ENCODE measurements around the gene MALRD1.

MALRD1 gene

DNA sequence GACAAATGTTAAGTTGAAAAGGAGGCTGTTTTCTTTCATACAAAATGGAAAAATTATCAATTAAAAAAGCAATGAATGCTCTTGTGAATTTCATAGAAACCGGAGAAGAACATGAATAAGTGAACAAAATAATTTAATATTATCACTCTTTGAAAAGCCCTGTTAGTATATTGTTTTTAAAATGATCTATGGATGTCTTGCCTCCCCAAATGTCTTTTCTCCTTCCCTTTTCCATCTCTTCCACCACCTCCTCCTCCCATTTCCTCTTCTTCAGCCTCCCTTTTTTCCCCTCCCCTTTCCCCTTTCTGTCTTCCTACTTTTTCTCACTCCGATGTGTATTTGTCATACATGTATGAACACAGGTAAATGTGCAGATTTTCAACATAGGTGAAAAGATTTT, 234.7 kb downstream of the MALRD1 start:
- Histone ChIP-seq H3K4me1 (ENCODE audit: control insufficient read depth, insufficient read depth, low read length, poor library complexity, severe bottlenecking) (no peaks in the 10 kb centered on the region), H3K9me3 (ENCODE audit: control insufficient read depth, low read length) (no peaks in the 10 kb centered on the region), H3K27ac (ENCODE audit: low read depth, low read length, severe bottlenecking) (no peak overlapping the region), H3K36me3 (ENCODE audit: control insufficient read depth, insufficient read depth, low read length) (no peaks in the 10 kb centered on the region), H3K4me3 (ENCODE audit: extremely low read depth, insufficient read depth, low read length, poor library complexity, severe bottlenecking) (no peak overlapping the region)
- WGBS, 2 experiments (ENCODE audit: insufficient coverage in 2 of 2), result no CpG with 5 or more reads among the region's 2 CpGs

DNA sequence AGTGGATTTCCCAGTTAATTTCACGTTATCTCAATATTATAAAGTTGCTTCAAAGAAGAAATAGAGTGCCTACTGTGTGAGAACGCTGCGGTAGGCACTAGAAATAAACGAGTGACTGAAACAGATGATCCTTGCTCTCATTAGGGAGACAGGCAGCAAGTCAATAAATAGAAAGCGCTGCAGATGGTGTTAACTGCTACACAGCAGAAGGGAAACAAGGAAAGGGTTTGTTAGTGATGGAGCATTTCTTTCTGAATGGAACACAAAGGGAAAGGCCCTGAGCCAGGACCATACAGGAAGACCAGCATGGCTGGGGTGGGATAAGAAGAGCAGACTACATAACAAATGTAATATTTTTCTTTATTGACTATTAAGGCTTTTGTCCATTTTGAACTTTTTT, 235.2 kb downstream of the MALRD1 start:
- Histone ChIP-seq H3K36me3 (ENCODE audit: control insufficient read depth, insufficient read depth, low read length) (no peaks in the 10 kb centered on the region), H3K4me3 (ENCODE audit: extremely low read depth, insufficient read depth, low read length, poor library complexity, severe bottlenecking) (no peak overlapping the region), H3K27ac (ENCODE audit: low read depth, low read length, severe bottlenecking) (no peak overlapping the region), H3K9me3 (ENCODE audit: control insufficient read depth, low read length) (no peaks in the 10 kb centered on the region), H3K4me1 (ENCODE audit: control insufficient read depth, insufficient read depth, low read length, poor library complexity, severe bottlenecking) (no peaks in the 10 kb centered on the region)
- 88 to 99% methylated on average over 4 to 5 of the region's 5 CpGs for WGBS, 2 experiments (ENCODE audit: insufficient coverage in 2 of 2)

DNA sequence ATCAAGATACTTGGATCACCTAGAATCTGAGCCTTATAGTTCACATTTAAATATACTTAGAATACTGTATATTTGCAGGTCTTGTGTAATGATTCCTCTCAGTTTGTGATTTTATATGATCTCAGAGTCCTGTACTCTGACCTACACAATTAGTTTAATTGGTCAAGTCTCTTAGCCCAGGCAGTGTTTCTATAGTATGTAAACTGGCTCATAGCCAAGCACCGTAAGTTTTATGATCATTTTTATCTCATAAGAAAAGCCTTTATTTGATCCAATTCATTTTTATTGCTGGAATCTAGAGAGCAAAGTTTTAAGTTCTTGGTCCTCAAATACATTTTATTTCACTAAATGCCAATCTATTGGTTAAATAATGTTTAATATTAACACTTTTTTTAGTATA, 242.2 kb downstream of the MALRD1 start:
- H3K9me3 ChIP-seq (ENCODE audit: control insufficient read depth, low read length), result no peaks in the 10 kb centered on the region
- no CpG with 5 or more reads among the region's 1 CpG for WGBS, 2 experiments (ENCODE audit: insufficient coverage in 2 of 2)
- no peaks in the 10 kb centered on the region for H3K4me1 ChIP-seq (ENCODE audit: control insufficient read depth, insufficient read depth, low read length, poor library complexity, severe bottlenecking)
- H3K36me3 ChIP-seq (ENCODE audit: control insufficient read depth, insufficient read depth, low read length), result no peaks in the 10 kb centered on the region
- H3K4me3 ChIP-seq (ENCODE audit: extremely low read depth, insufficient read depth, low read length, poor library complexity, severe bottlenecking), result no peak overlapping the region
- H3K27ac ChIP-seq (ENCODE audit: low read depth, low read length, severe bottlenecking), result no peak overlapping the region

DNA sequence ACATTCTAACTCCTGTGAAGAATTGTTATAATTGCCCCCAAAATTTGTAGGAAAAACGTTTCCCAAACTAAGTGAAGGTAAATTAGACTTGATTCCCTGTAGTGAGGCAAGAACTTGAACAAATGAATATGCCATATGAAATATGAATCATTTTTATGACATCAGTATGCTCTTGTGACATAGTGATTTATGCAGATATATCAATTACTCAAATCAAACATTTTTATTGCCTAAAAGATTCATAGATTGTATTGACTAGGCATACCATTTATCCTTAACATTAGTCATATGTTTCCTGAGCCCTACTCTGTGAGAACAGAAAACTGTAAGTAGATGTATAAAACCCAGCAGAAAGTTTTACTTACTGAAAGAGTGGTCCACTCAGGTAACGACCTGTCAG, 245.6 kb downstream of the MALRD1 start:
- Histone ChIP-seq H3K4me1 (ENCODE audit: control insufficient read depth, insufficient read depth, low read length, poor library complexity, severe bottlenecking) (no peaks in the 10 kb centered on the region), H3K27ac (ENCODE audit: low read depth, low read length, severe bottlenecking) (no peak overlapping the region), H3K9me3 (ENCODE audit: control insufficient read depth, low read length) (no peaks in the 10 kb centered on the region), H3K4me3 (ENCODE audit: extremely low read depth, insufficient read depth, low read length, poor library complexity, severe bottlenecking) (no peak overlapping the region), H3K36me3 (ENCODE audit: control insufficient read depth, insufficient read depth, low read length) (no peaks in the 10 kb centered on the region)
- WGBS, 2 experiments (ENCODE audit: insufficient coverage in 2 of 2), result 80% methylated on average over 1 of the region's 2 CpGs; no CpG with 5 or more reads in 1 of the 2 experiments

DNA sequence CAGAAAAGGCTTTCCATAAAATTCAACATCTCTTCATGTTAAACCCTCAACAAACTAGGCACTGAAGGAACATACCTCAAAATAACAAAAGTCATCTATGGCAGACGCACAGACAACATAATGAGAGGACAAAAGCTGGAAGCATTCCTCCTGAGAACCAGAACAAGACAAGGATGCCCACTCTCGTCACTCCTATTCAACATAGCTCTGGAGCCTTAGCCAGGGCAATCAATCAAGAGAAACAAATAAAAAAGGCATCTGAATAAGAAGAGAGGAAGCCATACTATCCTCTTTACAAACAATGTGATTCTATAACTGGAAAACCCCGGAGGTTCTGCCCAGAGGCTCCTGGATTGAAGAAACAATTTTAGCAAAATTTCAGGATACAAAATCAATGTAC, 251.0 kb downstream of the MALRD1 start:
- H3K4me1 ChIP-seq (ENCODE audit: control insufficient read depth, insufficient read depth, low read length, poor library complexity, severe bottlenecking), result no peaks in the 10 kb centered on the region
- 79% methylated on average over 2 of the region's 3 CpGs; no CpG with 5 or more reads in 1 of the 2 experiments for WGBS, 2 experiments (ENCODE audit: insufficient coverage in 2 of 2)
- no peak overlapping the region for H3K4me3 ChIP-seq (ENCODE audit: extremely low read depth, insufficient read depth, low read length, poor library complexity, severe bottlenecking)
- H3K36me3 ChIP-seq (ENCODE audit: control insufficient read depth, insufficient read depth, low read length), result no peaks in the 10 kb centered on the region
- H3K9me3 ChIP-seq (ENCODE audit: control insufficient read depth, low read length), result no peaks in the 10 kb centered on the region
- H3K27ac ChIP-seq (ENCODE audit: low read depth, low read length, severe bottlenecking), result no peak overlapping the region

DNA sequence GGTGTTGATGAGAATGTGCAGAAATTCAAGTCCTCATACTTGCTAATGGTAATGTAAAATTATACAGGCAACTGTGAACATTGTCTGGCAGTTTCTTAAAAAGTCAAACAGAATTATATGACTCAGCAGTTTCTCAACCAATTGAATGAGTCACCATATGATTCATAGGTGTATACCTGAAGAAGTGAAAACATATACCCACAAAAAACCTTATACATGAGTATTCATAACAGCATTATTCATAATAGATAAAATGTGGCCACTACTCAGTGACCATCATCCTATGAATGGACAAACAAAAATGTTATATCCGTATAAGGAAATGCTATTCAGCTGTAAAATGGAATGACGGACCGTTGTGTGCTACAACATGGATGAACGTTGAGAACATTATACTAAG, 253.5 kb downstream of the MALRD1 start:
- WGBS, 2 experiments (ENCODE audit: insufficient coverage in 2 of 2), result 94 to 100% methylated on average over 3 to 4 of the region's 4 CpGs
- Histone ChIP-seq H3K27ac (ENCODE audit: low read depth, low read length, severe bottlenecking) (no peak overlapping the region), H3K36me3 (ENCODE audit: control insufficient read depth, insufficient read depth, low read length) (no peaks in the 10 kb centered on the region), H3K4me3 (ENCODE audit: extremely low read depth, insufficient read depth, low read length, poor library complexity, severe bottlenecking) (no peak overlapping the region), H3K9me3 (ENCODE audit: control insufficient read depth, low read length) (no peaks in the 10 kb centered on the region), H3K4me1 (ENCODE audit: control insufficient read depth, insufficient read depth, low read length, poor library complexity, severe bottlenecking) (no peaks in the 10 kb centered on the region)

DNA sequence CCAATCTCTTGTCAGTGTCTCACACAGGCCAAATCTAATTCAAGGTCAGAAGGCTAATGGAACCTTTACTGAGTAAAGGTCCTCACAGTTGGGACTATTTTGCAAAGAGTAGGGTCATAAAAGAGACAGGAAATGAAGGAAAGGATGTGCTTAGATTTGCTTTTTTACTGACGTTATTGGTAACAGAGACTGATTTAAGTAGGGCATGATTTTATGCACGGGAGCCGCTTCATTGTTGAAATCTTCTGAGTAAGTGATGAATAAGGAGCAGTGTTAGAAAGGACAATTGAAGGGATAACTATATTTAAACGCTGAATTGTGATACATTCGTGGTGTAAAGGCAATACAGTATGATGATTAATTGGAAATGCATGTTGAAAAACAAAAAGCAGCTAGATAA, 261.5 kb downstream of the MALRD1 start:
- Histone ChIP-seq H3K27ac (ENCODE audit: low read depth, low read length, severe bottlenecking) (no peak overlapping the region), H3K36me3 (ENCODE audit: control insufficient read depth, insufficient read depth, low read length) (no peaks in the 10 kb centered on the region), H3K9me3 (ENCODE audit: control insufficient read depth, low read length) (no peaks in the 10 kb centered on the region), H3K4me3 (ENCODE audit: extremely low read depth, insufficient read depth, low read length, poor library complexity, severe bottlenecking) (no peak overlapping the region), H3K4me1 (ENCODE audit: control insufficient read depth, insufficient read depth, low read length, poor library complexity, severe bottlenecking) (no peaks in the 10 kb centered on the region)
- 84 to 85% methylated on average over 5 of the region's 5 CpGs for WGBS, 2 experiments (ENCODE audit: insufficient coverage in 2 of 2)

DNA sequence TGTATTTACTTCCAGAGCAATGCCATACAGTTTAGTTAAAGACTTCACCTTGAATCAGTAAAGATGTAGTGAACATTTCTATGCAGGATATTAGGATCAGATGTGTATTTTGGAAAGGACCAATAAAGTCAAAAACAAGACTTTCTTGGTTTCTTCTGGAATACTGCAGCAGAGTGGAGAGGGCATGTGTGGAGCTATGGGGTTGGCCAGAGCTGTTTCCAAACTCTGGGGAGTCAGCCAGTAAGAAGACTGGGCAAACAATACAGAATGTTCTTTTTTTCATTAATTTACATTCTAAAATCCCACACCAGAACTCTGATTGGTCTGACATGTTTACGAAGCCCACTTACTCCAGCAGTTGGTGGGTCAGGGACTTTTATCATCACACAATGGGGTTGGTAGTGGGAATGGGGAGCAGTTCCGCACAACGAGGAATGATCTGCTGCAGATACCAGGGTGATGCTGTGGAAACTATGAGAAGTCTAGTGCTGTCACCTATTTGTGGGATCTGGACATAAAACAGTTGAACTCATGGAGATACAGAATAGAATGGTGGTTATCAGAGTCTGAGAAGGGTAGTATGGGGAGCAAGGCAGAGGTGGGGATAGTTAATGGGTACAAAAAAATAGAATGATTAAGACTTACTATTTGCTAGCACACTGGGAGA, 267.7 kb downstream of the MALRD1 start:
- H3K4me3 ChIP-seq (ENCODE audit: extremely low read depth, insufficient read depth, low read length, poor library complexity, severe bottlenecking), result no peak overlapping the region
- H3K27ac ChIP-seq (ENCODE audit: low read depth, low read length, severe bottlenecking), result peak overlapping the region; percentile 8
- 96 to 100% methylated on average over 2 to 3 of the region's 3 CpGs for WGBS, 2 experiments (ENCODE audit: insufficient coverage in 2 of 2)
- no peaks in the 10 kb centered on the region for H3K36me3 ChIP-seq (ENCODE audit: control insufficient read depth, insufficient read depth, low read length)
- H3K9me3 ChIP-seq (ENCODE audit: control insufficient read depth, low read length), result no peaks in the 10 kb centered on the region
- H3K4me1 ChIP-seq (ENCODE audit: control insufficient read depth, insufficient read depth, low read length, poor library complexity, severe bottlenecking), result no peaks in the 10 kb centered on the region

DNA sequence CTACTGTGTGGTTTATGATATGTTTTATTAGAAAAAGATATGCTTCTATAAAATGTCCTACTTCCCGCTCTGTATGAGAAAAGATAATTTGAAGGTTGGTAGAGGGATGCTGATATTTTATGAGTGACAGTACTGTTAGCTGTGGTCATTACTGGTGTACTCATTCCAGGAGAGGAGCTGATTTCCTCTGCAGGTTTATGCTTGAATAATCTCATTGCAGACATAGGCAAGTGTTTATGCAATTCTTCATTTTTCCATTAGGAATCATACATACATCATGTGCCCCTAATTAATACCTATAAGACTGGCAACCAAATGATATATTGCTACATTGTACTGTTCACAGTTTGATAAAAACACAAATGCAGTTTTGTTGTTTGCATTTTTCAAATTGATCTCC, 269.4 kb downstream of the MALRD1 start:
- no peaks in the 10 kb centered on the region for H3K4me1 ChIP-seq (ENCODE audit: control insufficient read depth, insufficient read depth, low read length, poor library complexity, severe bottlenecking)
- no peak overlapping the region for H3K4me3 ChIP-seq (ENCODE audit: extremely low read depth, insufficient read depth, low read length, poor library complexity, severe bottlenecking)
- H3K9me3 ChIP-seq (ENCODE audit: control insufficient read depth, low read length), result no peaks in the 10 kb centered on the region
- WGBS, 2 experiments (ENCODE audit: insufficient coverage in 2 of 2), result 80% methylated on average over 1 of the region's 1 CpG; no CpG with 5 or more reads in 1 of the 2 experiments
- H3K36me3 ChIP-seq (ENCODE audit: control insufficient read depth, insufficient read depth, low read length), result no peaks in the 10 kb centered on the region
- no peak overlapping the region for H3K27ac ChIP-seq (ENCODE audit: low read depth, low read length, severe bottlenecking)

DNA sequence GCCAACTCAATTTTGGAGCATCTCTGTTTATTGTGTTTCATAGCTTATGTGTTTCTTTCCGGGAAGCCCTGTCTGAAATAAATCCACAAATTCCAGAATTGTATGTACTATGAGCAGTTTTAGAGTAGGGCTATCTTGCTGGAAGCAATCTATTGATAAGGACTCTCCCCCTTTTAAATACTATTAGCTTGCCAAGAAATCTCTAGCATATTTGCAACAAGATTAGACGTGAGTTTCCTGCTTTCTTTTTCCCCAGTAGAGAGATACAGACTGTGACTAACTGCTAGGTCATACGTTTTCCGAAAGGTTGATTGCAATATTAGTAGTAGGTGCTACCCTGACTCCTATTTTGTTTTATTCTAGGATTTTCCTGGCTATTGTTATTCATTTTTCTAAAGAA, 277.0 kb downstream of the MALRD1 start:
- Histone ChIP-seq H3K36me3 (ENCODE audit: control insufficient read depth, insufficient read depth, low read length) (no peaks in the 10 kb centered on the region), H3K4me3 (ENCODE audit: extremely low read depth, insufficient read depth, low read length, poor library complexity, severe bottlenecking) (no peak overlapping the region), H3K9me3 (ENCODE audit: control insufficient read depth, low read length) (no peaks in the 10 kb centered on the region), H3K4me1 (ENCODE audit: control insufficient read depth, insufficient read depth, low read length, poor library complexity, severe bottlenecking) (no peaks in the 10 kb centered on the region), H3K27ac (ENCODE audit: low read depth, low read length, severe bottlenecking) (no peak overlapping the region)
- WGBS, 2 experiments (ENCODE audit: insufficient coverage in 2 of 2), result no CpG with 5 or more reads among the region's 4 CpGs

DNA sequence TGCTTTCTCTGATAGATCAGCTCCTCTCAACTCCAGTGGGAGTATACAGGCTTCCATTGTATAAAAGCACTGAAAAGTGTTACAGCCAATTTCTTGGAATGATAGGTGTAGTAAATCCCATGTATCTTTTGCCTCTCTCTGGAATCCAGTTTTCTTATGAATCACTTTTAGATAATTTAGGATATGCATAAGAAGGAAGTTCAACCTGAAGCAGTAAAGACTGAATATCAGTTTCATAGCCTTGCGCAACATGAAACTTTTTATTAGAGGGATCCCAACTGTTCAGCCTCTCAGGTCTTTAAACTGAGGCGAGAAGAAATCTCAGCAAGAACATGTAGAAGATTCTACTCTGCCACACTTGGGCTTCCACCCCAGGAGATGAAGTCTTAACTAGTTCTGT, 280.0 kb downstream of the MALRD1 start:
- WGBS, 2 experiments (ENCODE audit: insufficient coverage in 2 of 2), result 100% methylated on average over 1 to 2 of the region's 2 CpGs
- Histone ChIP-seq H3K27ac (ENCODE audit: low read depth, low read length, severe bottlenecking) (no peak overlapping the region), H3K4me3 (ENCODE audit: extremely low read depth, insufficient read depth, low read length, poor library complexity, severe bottlenecking) (no peak overlapping the region), H3K36me3 (ENCODE audit: control insufficient read depth, insufficient read depth, low read length) (no peaks in the 10 kb centered on the region), H3K4me1 (ENCODE audit: control insufficient read depth, insufficient read depth, low read length, poor library complexity, severe bottlenecking) (no peaks in the 10 kb centered on the region), H3K9me3 (ENCODE audit: control insufficient read depth, low read length) (no peaks in the 10 kb centered on the region)

Measured in mesodermal cell (in vitro differentiated cells).